HPDE6-E6E7 (cell line): ENCODE measurements around the gene CARF.
"Not testable (repeated sequence)": the region's sequence is repeated elsewhere in the genome, so short reads cannot be mapped to it uniquely, and the experiment has no call there.

ENCODE experiments used
- DNase-seq: peaks from one replicate; pipeline ENCODE4 v3.0.0; 2011; ENCODE audit warnings: missing footprints; ENCODE audit errors: extremely low spot score

CARF gene

DNA sequence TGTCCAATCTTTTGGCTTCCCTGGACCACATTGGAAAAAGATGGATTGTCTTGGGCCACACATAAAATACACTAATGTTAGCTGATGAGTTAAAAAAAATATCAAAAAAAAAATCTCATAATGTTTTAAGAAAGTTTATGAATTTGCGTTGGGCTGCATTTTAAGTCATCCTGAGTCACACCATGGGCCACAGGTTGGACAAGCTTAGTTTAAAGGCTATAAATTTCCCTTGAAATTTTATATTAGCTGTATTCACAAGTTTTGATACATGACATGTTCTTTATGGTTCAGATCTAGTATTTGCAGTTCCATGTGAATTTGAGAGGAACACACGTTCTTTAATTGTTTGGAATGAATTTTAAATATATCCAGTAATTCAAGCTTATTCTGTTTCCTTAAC, 21.9 kb downstream of the CARF start:
- DNase-seq, result no peak

DNA sequence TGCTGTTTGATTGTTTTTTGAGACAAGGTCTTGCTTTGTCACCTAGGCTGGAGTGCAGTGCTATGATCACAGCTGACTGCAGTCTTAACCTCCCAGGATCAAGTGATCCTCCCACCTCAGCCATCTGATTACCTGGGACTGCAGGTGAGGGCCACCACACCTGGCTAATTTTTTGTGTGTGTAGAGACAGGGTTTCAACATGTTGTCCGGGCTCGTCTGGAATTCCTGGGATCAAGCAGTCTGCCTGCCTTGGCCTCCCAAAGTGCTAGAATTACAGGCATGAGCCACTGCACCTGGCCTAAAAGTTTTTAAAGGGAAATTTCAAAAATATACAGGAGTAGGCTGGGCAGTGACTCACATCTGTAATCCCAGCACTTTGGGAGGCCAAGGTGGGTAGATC, 22.4 kb downstream of the CARF start:
- DNase-seq, result no peak

DNA sequence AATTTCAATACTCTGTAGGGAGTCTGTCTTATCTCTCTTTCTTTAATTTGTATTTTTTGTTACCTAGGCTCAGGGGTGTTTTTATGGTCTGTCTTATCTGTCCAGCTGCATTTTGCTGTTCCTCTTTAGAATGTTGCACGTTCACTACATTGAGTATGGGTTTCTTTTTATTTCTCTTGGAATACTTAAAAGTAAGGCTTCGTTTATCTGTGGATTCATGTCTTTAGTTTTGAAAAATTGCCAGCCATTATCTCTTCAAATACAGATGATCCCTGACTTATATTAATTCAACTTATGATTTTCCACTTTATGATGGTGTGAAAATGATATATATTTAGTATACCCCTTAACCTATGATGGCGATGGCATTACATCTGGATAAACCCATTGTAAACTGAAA, 26.9 kb downstream of the CARF start:
- DNase-seq, result no peak

DNA sequence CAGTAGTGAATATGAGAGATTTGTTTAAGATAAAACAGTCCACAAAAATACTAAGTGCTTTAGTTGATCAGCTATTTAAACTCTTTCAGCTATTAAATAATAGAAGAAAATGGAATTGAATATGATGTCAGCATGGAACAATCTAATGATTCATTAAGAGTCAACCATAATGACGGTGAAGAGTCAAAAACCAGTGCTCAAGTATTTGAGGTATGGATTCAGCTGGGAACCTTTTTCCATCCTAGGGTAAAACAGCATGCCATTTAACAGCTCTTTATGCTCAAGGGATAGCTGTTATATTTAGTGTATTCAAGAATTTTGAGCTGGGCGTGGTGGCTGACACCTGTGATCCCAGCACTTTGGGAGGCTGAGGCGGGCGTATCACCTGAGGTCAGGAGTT, 29.7 kb downstream of the CARF start:
- no peak for DNase-seq

DNA sequence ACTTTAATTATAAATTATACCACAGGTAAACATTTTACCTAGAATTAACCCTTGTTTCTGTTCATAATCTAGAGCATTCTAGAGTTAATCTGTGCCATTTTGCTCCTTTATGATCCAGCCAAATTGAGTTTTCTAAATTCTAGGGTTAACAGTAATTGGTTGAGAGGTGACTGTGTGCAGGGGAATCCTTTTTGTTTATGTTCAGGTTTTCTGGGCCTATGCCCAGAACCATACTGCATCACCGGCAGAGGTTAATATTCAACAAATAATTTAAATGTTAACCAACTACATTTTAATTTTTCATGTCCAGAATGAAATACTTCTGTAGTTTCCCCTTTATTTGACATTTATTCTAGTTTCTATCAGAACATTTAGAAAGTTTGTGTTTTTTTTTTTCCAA, 32.3 kb downstream of the CARF start:
- no peak for DNase-seq

DNA sequence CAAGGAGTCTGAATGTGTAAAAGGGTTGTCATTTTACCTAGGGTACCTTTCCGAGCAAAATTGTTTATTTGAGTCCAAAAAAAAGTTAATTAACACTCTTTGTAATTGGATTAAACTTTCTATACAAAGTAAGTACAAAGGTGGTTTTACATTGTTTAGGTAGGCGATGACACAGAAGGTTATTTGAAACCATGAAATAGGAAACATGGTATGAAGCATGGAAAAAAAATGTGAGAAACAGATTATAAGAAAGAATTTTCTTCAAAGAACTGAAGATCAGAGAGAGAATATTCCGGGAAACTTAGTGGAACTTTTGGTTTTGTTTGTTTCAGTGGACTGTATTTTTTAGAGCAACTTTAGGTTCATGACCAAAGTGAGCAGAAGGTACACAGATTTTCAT, 32.7 kb downstream of the CARF start:
- DNase-seq, result no peak

DNA sequence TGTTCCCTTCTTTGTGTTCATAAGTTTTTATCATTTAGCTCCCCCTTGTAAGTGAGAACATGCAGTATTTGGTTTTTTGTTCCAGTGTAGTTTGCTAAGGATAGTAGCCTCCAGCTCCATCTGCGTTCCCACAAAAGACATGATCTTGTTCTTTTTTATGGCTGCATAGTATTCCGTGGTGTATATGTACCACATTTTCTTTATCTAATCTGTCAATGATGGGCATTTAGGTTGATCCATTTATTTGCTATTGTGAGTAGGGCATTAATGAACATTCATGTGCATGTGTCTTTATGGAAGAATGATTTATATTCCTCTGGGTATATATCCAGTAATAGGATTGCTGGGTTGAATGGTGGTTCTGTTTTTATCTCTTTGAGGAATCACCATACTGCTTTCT, 33.4 kb downstream of the CARF start:
- DNase-seq, result no peak

DNA sequence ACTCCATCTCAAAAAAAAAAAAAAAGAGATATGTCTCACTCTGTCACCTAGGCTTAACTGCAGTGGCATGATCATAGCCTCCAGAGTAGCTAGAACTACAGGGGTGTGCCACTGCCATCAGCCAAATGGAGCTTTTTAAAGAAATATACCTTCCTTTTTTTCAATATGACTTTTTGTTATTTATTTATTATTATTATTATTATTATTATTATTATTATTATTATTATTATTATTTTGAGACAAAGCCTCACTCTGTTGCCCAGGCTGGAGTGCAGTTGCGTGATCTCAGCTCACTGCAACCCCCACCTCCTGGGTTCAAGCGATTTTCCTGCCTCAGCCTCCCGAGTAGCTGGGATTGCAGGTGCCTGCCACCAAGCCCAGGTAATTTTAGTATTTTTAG, 37.3 kb downstream of the CARF start:
- DNase-seq, result not testable (repeated sequence)

DNA sequence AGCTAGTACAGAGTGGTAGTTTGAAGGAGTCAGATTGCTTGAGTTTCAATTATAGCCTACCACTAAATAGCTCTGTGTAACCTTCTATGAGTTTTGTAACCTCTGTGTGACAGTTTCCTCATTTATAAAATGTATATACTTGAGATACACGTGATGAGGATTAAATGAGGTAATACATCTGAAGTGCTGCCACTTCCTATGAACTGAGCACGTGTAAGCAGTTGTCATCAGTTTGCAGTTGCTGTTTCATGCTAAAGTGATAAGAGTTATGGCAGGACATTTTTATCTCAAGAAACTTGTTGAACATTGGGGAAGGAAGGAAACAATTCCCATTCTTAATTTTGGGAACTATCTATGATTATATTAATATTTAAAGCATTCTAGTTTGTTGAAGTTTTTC, 38.5 kb downstream of the CARF start:
- no peak for DNase-seq

DNA sequence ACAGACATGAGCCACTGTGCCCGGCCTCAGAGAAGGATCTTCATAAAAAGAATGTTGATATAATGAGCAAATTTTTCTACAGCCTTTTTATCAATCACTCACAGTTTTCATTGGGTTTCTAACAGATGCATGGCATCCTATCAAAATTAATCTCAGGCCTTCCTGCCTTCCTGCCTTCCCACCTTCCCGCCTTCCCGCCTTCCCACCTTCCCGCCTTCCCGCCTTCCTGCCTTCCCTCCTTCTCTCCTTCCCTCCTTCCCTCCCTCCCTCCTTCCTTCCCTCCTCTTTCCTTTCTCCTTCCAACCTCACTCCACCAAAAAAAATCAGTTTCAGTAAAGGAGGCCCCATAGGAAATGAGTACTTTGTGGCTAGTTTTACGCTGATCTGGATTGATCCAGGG, 48.4 kb downstream of the CARF start:
- DNase-seq, result no peak

DNA sequence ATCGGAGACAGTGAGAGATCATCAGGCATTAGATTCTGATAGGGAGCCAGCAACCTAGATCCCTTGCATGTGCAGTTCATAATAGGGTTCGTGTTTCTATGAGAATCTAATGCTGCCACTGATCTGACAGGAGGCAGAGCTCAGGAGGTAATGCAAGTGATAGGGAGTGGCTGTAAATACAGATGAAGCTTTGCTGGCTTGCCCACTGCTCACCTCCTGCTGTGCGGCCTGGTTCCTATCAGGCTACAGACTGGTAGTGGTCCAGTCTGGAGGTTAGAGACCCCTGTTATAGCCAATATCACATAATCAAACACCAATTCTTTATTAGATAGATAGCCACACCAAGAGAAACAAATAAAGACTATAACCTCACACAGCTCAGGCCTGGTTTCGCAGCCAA, 51.6 kb downstream of the CARF start:
- DNase-seq, result no peak

DNA sequence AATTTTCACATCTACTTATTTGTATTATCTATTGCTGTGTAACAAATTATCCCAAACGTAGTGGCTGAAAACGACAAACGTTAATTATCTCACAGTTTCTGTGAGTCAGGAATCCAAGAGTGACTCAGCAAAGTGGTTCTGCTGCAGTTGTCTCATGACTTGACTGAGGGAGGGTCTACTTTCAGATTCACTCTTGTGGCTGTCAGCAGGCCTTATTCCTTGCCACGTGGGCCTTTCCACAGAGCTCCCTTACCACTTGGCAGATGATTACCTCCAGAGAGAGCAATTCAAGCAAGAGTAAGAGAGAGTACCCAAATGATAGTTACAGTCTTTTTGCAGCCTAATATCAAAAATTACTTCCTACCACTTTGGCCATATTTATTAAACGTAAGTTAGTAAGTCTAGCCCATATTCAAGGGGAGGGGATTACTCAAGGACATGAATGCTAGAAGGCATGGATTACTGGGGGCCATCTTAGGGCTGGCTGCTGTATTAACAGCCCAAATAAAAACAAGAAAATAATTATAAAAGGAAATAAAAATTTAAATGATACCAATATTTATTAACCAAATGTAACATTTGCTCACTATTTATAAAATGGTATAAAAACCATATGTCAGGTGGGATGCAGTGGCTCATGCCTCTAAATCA, 53.9 kb downstream of the CARF start:
- peak; percentile 19 for DNase-seq

DNA sequence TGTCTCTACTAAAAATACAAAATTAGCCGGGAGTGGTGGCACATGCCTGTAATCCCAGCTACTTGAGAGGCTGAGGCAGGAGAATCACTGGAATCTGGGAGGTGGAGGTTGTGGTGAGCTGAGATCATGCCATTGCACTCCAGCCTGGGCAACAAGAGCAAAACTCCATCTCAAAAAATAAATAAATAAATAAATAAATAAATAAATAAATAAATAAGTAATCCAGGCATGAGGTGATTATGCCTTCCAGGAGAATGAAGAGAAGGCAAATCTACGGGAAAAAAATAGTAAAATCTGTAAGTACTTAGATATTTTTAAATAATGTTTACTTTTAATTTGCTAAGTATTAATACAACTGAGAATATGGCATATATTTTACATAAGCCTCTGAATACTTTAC, 57.3 kb downstream of the CARF start:
- DNase-seq, result not testable (repeated sequence)

DNA sequence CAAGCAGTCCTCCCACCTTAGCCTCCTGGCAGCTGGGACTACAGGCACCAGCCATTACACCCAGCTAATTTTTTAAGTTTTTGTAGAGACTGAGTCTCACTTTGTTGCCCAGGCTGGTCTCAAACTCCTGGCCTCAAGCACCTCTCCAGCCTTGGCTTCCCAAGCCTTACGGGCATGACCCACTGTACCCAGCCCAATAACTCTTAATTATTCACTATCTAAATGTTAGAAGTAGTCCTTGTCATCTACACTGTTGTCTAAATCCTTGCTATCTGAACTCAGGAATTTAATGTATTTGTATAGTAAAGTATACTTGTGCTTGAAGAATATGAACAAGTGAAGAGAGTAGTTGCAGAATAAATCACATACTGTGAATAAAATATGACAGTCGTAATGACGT, 64.7 kb downstream of the CARF start:
- DNase-seq, result no peak

DNA sequence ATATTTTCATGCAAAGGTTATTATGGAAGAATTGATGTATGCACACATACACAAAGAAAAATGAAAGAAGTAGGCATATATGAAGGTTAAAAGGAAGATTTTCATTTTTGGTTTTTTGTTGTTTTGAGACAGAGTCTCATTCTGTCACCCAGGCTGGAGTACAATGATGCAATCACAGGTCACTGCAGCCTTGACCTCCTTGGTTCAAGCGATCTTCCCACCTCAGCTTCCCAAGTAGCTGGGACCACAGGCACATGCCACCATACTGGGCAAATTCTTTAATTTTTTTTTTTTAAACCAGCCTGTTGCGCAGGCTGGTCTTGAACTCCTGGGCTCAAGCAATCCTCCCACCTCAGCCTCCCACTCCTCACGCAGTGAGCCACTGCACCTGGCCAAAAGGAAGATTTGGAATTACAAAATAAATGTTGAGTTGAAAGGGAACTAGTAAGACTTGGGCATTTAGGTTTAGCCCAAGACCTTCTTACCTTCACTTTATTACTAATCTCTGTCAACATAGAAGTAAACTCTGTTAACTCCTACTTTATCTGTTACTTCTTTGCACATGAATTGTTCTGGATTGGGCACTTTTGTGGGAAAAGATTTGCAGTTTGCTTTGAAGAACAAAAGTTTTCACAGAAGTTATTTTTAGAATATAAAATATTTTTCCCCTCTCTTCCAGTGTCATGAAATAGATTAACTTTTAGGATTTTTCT, 70.9 kb downstream of the CARF start:
- DNase-seq, result no peak

DNA sequence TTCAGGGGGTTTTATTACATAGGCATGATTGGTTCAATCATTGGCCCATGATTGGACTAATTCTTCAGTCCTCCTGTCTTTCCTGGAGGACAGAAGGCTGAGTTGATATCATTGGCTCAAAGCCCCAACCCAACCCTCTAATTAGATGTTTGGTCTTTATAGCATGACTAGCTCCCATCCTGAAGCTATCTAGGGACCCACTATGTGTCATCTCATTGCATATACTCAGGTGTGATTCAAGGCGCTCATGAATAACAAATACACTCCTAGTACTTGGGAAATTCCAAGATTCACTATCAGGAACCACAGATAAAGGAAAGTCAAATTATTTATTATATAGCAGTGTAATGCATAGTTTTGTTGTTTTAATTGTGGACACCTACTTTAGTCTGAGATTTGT, 77.7 kb downstream of the CARF start:
- DNase-seq, result no peak

DNA sequence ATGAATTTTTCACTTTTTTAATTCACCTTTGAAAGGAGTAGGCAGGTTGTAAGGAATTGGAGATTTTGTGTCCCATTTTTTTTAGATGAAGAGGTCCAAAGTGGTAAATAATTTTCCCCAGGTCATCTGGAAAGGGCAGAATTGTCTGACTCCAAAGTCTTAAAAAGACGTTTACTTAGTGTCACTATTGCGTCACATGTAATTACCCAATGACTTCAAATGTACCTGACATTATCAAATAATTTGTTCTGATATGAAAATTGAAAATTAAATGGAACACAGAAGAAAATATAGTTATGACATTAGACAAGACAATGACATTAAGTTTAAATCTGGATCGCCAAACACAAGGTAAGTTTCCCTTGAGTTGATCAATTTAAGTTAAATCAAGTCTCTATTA, 78.4 kb downstream of the CARF start:
- DNase-seq, result no peak

DNA sequence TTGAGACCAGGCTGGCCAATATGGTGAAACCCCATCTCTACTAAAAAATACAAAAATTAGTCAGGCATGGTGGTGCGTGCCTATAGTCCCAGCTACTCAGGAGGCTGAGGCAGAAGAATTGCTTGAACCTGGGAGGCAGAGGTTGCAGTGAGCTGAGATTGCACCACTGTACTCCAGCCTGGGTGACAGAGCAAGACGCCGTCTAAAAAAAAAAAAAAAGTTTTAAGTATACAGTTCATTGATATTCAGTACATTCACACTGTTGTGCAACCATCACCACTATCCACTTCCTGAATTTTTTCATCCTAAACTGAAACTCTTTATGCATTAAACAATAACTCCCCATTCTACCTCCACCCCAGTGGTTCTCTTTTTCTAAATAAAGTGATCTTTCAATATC, 85.0 kb downstream of the CARF start:
- DNase-seq, result not testable (repeated sequence)

DNA sequence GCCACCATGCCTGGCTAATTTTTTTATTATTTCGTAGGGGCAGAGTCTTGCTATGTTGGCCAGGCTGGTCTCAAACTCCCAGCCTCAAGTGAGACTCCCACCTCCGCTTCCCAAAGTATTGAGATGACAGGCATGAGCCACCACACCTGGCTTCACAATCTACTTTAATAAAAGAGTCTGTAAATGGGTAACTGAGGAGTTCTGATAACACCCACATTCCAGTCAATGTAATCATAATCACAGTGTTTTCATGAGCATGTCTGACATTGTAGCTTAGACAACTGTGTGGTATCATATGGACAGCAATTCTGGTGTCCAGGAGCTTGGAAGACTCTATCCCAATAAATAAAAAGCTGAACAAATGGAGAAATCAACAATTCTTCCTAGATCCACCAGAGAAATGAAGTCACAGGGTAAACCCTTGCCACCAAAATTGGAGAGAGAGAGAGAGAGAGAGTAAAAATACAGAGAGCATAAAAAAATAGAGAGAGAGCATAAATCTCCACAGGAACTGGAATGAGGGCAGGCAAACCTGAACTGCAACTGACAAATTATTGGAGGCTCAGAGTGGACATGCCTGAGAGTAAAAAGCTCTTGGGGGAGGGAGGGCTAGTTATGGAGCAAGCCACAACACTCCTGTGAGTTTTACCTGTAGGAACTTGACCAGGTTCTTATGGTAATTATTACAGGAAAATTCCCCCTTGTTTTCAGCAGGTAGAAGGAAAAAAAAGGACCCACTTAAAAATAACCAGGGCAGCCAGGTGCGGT, 90.2 kb downstream of the CARF start:
- DNase-seq, result peak; percentile 42

DNA sequence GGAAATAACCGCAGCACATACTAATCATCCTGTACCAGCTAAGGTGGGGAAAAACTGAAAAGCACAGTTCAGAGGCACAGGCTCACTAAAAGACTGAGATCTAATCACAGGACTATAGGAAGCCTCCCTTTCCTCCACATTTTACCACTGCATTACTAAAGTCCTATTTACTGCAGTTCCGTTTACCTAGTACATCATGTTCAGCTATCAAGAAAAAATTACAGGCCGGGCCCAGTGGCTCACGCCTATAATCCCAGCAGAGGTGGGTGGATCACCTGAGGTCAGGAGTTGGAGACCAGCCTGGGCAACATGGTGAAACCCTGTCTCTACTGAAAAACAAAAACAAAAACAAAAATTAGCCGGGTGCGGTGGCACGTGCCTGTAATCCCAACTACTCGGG, 91.6 kb downstream of the CARF start:
- no peak for DNase-seq

DNA sequence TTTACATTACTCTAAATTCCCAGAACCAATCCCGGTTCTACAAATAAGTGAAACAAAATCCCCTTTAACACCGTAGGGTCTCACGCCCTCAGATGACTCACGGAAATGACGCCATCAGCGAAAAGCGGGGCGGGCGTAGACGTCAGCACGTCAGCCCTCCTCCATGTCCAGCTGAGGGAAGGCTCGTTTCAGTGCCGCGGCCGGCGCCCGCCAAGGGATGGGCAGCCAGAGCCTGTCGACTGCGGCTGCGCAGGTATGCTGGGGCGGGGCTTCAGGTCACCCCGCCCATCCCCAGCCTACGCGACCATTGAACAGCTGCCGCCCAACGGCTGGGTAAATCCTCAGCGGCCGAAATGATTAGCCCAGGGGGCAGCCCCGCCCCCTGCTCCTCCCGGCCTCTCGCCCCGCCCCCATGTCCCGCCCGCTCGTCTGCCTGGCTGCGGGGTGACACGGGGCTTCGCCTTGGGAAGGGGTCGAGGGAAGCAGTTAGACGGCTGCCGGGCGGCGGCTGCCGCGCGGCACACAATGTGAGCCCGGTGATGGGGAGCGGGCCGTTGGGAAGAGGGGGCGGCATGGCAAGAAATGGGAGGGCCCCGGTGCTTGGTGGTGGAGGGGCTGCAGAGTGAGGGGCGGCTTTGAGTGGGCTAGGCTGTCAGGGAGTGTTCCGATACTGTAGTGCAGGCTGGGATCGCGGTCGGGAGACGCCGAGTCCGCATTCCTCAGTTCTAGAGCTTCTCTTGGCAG, 102.6 kb downstream of the CARF start, which contains the start of gene NBEAL1:
TSS of gene NBEAL1 (plus strand) at position 420 of the 744 bp plus-strand sequence. CDS start 1,510 bp downstream, outside the sequence.
- DNase-seq, result peak; percentile 93

DNA sequence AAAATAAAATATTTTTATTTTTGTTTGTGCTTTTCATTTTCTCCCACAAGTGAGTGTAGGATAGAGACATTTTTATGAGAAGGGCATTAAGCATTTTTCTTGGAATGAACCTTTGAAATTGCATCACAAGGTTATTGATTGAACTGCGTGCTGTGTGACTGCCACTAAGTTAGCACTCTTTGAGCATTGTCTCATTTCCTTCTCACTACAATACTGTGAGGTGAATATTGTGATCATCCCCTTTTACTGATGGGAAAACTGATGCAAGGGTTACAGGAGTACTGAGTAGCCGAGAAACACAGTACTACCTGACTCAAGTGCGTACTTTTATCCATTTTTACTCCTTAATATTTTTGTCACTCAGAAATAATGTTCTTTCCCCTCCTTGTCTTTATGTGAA, 104.6 kb downstream of the CARF start:
- no peak for DNase-seq
